ENCODE results near the gene C5orf22.

C5orf22 gene

DNA sequence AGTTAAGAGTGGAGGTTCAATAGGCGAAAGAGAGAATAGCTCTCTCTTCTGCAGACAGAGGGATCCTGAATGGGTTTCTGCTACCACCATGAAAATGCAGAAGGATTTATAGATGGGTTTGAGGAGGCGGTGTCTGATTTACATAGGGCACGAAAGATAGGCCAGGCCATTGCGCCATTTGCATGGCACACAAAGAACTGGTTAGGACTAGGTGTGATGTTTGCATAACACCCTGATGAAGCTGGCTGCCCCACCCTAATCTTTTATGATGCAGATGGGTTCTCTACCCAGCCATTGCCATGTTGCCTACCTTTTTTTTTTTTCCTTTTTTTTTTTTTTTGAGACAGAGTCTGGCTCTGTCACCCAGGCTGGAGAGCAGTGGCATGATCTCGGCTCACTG, 55.4 kb downstream of the C5orf22 start:
- no peaks in the 10 kb centered on the region for H3K27me3 ChIP-seq (ENCODE audit: insufficient read depth, low read length, poor library complexity, severe bottlenecking)
- H3K4me1 ChIP-seq (ENCODE audit: insufficient read depth, low read length, poor library complexity, severe bottlenecking), result no peaks in the 10 kb centered on the region
- TF ChIP-seq, protein P1, sequence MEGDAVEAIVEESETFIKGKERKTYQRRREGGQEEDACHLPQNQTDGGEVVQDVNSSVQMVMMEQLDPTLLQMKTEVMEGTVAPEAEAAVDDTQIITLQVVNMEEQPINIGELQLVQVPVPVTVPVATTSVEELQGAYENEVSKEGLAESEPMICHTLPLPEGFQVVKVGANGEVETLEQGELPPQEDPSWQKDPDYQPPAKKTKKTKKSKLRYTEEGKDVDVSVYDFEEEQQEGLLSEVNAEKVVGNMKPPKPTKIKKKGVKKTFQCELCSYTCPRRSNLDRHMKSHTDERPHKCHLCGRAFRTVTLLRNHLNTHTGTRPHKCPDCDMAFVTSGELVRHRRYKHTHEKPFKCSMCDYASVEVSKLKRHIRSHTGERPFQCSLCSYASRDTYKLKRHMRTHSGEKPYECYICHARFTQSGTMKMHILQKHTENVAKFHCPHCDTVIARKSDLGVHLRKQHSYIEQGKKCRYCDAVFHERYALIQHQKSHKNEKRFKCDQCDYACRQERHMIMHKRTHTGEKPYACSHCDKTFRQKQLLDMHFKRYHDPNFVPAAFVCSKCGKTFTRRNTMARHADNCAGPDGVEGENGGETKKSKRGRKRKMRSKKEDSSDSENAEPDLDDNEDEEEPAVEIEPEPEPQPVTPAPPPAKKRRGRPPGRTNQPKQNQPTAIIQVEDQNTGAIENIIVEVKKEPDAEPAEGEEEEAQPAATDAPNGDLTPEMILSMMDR (conservative IDR thresholded peaks at IDR 0.05; ENCODE audit: low read length), result no peak
- no peak for TF ChIP-seq EZH2phosphoT487 (IDR thresholded peaks at IDR 0.05; ENCODE audit: borderline replicate concordance)

DNA sequence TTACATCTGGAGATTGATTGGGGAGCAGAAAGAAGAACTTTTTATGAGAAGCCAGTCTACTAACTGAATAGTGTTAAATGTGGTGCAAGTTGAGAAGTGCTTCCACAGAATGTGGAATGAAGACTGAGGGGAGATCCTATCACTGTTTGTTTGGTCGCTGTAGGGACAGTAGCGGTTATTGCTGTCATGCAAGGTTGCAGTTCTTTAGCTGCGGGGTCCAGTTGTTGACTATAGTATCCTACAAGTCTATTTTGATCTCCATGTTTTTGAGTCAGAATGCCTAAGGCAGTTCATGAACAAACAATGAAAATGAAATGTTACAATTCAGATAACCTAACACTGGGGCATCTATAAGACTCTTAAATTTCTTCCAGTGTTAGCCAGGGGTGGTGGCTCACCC, 61.6 kb downstream of the C5orf22 start:
- Histone ChIP-seq H3K9ac (ENCODE audit: low read depth, low read length, poor library complexity, severe bottlenecking) (no peak overlapping the region), H3K4me1 (ENCODE audit: insufficient read depth, low read length, poor library complexity, severe bottlenecking) (no peaks in the 10 kb centered on the region), H2AFZ (ENCODE audit: low read length) (no peak overlapping the region), H4K20me1 (ENCODE audit: insufficient read depth, low read length, poor library complexity, severe bottlenecking) (no peaks in the 10 kb centered on the region), H3K9me3 (ENCODE audit: insufficient read depth, low read depth, low read length) (no peaks in the 10 kb centered on the region), H3K4me3 (ENCODE audit: low read length, poor library complexity, severe bottlenecking) (no peak overlapping the region), H3K27me3 (ENCODE audit: insufficient read depth, low read length, poor library complexity, severe bottlenecking) (no peaks in the 10 kb centered on the region), H3K4me2 (ENCODE audit: low read depth, low read length, poor library complexity, severe bottlenecking) (no peak overlapping the region), H3K79me2 (ENCODE audit: insufficient read depth, low read length) (no peaks in the 10 kb centered on the region), H3K9me2 (replicated peaks; ENCODE audit: low read depth, low read length) (no peaks in the 10 kb centered on the region), H3F3A (ENCODE audit: low read depth) (no peaks in the 10 kb centered on the region), H3K36me3 (ENCODE audit: insufficient read depth, low read length) (no peaks in the 10 kb centered on the region)
- TF ChIP-seq EZH2phosphoT487 (IDR thresholded peaks at IDR 0.05; ENCODE audit: borderline replicate concordance), result no peak
- TF ChIP-seq, protein P1 (conservative IDR thresholded peaks at IDR 0.05; ENCODE audit: low read length), result no peak

More for the DNA sequence above, 55.4 kb downstream of the C5orf22 start:
- Histone ChIP-seq H3K9me2 (replicated peaks; ENCODE audit: low read depth, low read length) (no peaks in the 10 kb centered on the region), H2AFZ (ENCODE audit: low read length) (no peak overlapping the region), H3K9me3 (ENCODE audit: insufficient read depth, low read depth, low read length) (no peaks in the 10 kb centered on the region), H4K20me1 (ENCODE audit: insufficient read depth, low read length, poor library complexity, severe bottlenecking) (no peaks in the 10 kb centered on the region), H3F3A (ENCODE audit: low read depth) (no peaks in the 10 kb centered on the region), H3K4me3 (ENCODE audit: low read length, poor library complexity, severe bottlenecking) (no peak overlapping the region), H3K9ac (ENCODE audit: low read depth, low read length, poor library complexity, severe bottlenecking) (no peak overlapping the region), H3K79me2 (ENCODE audit: insufficient read depth, low read length) (no peaks in the 10 kb centered on the region), H3K4me2 (ENCODE audit: low read depth, low read length, poor library complexity, severe bottlenecking) (no peak overlapping the region), H3K36me3 (ENCODE audit: insufficient read depth, low read length) (no peaks in the 10 kb centered on the region)

DNA sequence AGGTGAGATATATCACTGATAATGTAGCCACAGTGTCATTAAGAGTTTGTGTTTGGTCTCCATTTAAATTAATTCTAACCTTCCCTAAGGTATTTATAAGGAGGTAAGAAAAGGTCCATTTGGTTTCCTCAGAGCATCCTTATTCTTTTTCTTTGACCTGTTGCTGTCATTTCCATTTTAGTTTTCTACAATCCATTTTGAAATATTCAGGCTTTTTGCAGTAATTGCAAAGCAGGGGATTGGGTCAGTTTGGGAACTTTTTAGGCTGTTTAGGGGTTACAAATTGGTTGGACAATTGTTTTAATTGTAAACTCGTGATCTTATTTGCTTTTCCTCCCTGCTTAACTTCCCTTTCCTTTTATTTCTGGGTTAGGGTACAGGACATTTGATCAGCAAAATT, 64.3 kb downstream of the C5orf22 start:
- Histone ChIP-seq H3K4me1 (ENCODE audit: insufficient read depth, low read length, poor library complexity, severe bottlenecking) (no peaks in the 10 kb centered on the region), H3K79me2 (ENCODE audit: insufficient read depth, low read length) (no peaks in the 10 kb centered on the region), H3K4me2 (ENCODE audit: low read depth, low read length, poor library complexity, severe bottlenecking) (no peak overlapping the region), H3K27me3 (ENCODE audit: insufficient read depth, low read length, poor library complexity, severe bottlenecking) (no peaks in the 10 kb centered on the region), H3F3A (ENCODE audit: low read depth) (no peaks in the 10 kb centered on the region), H2AFZ (ENCODE audit: low read length) (no peak overlapping the region), H3K36me3 (ENCODE audit: insufficient read depth, low read length) (no peaks in the 10 kb centered on the region), H3K4me3 (ENCODE audit: low read length, poor library complexity, severe bottlenecking) (no peak overlapping the region), H4K20me1 (ENCODE audit: insufficient read depth, low read length, poor library complexity, severe bottlenecking) (no peaks in the 10 kb centered on the region), H3K9me3 (ENCODE audit: insufficient read depth, low read depth, low read length) (no peaks in the 10 kb centered on the region), H3K9ac (ENCODE audit: low read depth, low read length, poor library complexity, severe bottlenecking) (no peak overlapping the region), H3K9me2 (replicated peaks; ENCODE audit: low read depth, low read length) (no peaks in the 10 kb centered on the region)
- TF ChIP-seq, protein P1 (conservative IDR thresholded peaks at IDR 0.05; ENCODE audit: low read length), result no peak
- TF ChIP-seq EZH2phosphoT487 (IDR thresholded peaks at IDR 0.05; ENCODE audit: borderline replicate concordance), result no peak
